ENCODE results near the gene SIL1.

GRCh38 chr5:139162448-139162847 is 35.7 kb downstream of the SIL1 start:
- no peak for TF ChIP-seq POLR2A (IDR thresholded peaks at IDR 0.05; ENCODE audit: low read depth)
- TF ChIP-seq, protein P1, sequence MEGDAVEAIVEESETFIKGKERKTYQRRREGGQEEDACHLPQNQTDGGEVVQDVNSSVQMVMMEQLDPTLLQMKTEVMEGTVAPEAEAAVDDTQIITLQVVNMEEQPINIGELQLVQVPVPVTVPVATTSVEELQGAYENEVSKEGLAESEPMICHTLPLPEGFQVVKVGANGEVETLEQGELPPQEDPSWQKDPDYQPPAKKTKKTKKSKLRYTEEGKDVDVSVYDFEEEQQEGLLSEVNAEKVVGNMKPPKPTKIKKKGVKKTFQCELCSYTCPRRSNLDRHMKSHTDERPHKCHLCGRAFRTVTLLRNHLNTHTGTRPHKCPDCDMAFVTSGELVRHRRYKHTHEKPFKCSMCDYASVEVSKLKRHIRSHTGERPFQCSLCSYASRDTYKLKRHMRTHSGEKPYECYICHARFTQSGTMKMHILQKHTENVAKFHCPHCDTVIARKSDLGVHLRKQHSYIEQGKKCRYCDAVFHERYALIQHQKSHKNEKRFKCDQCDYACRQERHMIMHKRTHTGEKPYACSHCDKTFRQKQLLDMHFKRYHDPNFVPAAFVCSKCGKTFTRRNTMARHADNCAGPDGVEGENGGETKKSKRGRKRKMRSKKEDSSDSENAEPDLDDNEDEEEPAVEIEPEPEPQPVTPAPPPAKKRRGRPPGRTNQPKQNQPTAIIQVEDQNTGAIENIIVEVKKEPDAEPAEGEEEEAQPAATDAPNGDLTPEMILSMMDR (IDR thresholded peaks at IDR 0.05), result no peak
- TF ChIP-seq POLR2AphosphoS5 (IDR thresholded peaks at IDR 0.05), result no peak

All from esophagus muscularis mucosa (tissue), 3 donors.